ENCODE measurements around the gene DDX31. TPM values are rescaled to one million over a fixed set of nuclear protein-coding genes. Genes with fewer than 3 reads are reported as not detected.

DDX31 gene
- total and polyA plus RNA-seq, 2 experiments from 2014 or later, result 7.3 to 13.1 TPM

DNA sequence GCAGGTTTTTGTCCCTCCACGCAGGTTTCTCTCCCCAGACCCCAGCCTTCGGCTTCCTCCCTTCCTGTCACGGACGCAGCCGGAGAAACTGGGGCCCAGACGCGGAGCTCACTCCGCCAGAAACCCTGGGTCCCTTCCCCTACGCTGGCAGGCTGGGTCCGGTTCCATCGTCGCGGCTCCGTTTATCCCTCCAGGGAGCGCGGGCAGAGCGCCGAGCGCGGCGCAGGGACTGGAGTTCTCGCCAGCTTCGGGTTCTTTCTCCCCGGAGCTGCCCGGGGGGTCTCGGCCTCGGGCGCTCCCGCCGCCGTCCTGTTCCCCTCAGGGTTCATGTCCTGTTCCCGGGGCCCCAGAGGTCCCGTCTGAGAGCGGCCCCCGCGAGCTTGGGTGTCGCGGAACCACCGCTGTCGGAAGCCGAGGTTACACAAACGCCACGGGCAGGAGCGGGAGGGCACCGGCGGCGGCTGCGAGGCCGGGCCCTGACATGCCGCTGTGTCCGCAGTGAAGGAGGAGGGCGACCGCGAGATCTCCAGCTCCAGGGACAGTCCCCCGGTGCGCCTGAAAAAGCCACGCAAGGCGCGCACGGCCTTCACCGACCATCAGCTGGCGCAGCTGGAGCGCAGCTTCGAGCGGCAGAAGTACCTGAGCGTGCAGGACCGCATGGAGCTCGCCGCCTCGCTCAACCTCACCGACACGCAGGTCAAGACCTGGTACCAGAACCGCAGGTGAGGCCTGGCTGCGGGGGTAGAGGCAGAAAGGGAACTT lies 82.8 kb downstream of the DDX31 start:
- Histone ChIP-seq H3K79me2 (no peaks in the 10 kb centered on the region), H3K4me3 (no peak overlapping the region), H3K27ac (no peak overlapping the region), H3K27me3 (peaks cover 99% of the 10 kb centered on the region), H4K20me1 (ENCODE audit: insufficient read depth, poor library complexity, severe bottlenecking) (peaks cover 3% of the 10 kb centered on the region), H3K9me2 (replicated peaks; ENCODE audit: insufficient read depth) (no peaks in the 10 kb centered on the region), H3K4me2 (no peak overlapping the region), H3K36me3 (replicated peaks; ENCODE audit: insufficient read depth, low read depth) (no peaks in the 10 kb centered on the region), H3K4me1 (ENCODE audit: insufficient read depth) (peaks cover 8% of the 10 kb centered on the region), H3K9me3 (ENCODE audit: low read depth) (no peaks in the 10 kb centered on the region), H2AFZ (no peak overlapping the region)
- peak; percentile 87 for TF ChIP-seq EZH2 (IDR thresholded peaks at IDR 0.05; ENCODE audit: borderline replicate concordance)
- TF ChIP-seq, protein P1, sequence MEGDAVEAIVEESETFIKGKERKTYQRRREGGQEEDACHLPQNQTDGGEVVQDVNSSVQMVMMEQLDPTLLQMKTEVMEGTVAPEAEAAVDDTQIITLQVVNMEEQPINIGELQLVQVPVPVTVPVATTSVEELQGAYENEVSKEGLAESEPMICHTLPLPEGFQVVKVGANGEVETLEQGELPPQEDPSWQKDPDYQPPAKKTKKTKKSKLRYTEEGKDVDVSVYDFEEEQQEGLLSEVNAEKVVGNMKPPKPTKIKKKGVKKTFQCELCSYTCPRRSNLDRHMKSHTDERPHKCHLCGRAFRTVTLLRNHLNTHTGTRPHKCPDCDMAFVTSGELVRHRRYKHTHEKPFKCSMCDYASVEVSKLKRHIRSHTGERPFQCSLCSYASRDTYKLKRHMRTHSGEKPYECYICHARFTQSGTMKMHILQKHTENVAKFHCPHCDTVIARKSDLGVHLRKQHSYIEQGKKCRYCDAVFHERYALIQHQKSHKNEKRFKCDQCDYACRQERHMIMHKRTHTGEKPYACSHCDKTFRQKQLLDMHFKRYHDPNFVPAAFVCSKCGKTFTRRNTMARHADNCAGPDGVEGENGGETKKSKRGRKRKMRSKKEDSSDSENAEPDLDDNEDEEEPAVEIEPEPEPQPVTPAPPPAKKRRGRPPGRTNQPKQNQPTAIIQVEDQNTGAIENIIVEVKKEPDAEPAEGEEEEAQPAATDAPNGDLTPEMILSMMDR (IDR thresholded peaks at IDR 0.05; ENCODE audit: poor library complexity), result no peak
- DNase-seq (ENCODE audit: low spot score), result no peak
- WGBS (ENCODE audit: low lambda C conversion rate, missing lambda C conversion rate), result 3% methylated on average over 72 of the region's 74 CpGs

DNA sequence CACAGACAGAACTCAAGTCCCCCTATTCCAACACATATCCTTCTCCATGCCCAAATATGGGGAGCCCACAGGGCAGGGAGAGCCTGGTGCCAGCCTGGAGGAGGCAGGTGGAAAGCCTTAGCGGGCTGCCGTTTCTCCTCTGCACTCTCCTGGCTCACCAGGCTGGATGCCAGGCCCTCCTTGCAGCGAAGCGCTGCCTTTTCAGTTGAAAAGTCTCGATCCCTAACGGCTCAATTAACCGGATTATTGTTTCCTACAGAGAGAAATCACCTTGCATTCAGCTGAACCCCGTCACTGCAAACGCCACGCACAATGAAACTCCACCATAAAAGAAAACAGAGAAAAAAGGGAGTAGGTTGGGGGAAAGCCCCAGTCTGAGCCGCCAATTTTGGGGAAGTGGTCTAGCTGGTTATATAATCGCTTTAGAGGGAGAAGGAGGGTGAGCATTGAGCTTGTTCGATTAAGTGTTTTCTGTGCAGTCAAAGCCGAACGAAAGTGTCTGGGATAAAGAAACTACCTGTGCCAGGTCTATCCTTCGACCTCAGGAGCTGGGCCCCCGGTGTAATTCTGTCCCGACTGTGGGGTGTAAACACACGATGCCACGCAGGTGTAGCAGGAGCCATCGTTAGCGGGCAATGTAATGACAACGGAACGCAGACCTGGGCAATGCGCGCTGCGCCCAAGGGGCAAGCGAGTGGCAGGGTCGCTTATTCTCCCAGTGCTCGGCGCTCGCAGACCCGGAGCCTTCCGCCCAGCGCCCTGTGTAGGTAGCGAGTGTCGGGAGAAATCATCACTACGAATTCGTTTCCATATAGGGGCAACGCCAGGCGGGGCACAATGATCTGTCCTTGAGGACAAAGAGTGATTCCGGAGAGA lies 83.6 kb downstream of the DDX31 start:
- H3K79me2 ChIP-seq, result no peaks in the 10 kb centered on the region
- no peak overlapping the region for H2AFZ ChIP-seq
- peaks cover 97% of the 10 kb centered on the region for H3K27me3 ChIP-seq
- no peaks in the 10 kb centered on the region for H3K9me3 ChIP-seq (ENCODE audit: low read depth)
- H4K20me1 ChIP-seq (ENCODE audit: insufficient read depth, poor library complexity, severe bottlenecking), result peaks cover 3% of the 10 kb centered on the region
- DNase-seq (ENCODE audit: low spot score), result no peak
- TF ChIP-seq EZH2phosphoT487 (IDR thresholded peaks at IDR 0.05; ENCODE audit: low read depth, severe bottlenecking, unreplicated experiment) (peak; percentile 81), EZH2 (IDR thresholded peaks at IDR 0.05; ENCODE audit: borderline replicate concordance) (peak; percentile 2)
- TF ChIP-seq, protein P1 (IDR thresholded peaks at IDR 0.05; ENCODE audit: poor library complexity), result no peak
- H3K4me2 ChIP-seq, result no peak overlapping the region
- WGBS (ENCODE audit: low lambda C conversion rate, missing lambda C conversion rate), result 8% methylated on average over 42 of the region's 42 CpGs
- peaks cover 8% of the 10 kb centered on the region for H3K4me1 ChIP-seq (ENCODE audit: insufficient read depth)
- H3K4me3 ChIP-seq, result no peak overlapping the region
- no peak overlapping the region for H3K27ac ChIP-seq
- no peaks in the 10 kb centered on the region for H3K36me3 ChIP-seq (replicated peaks; ENCODE audit: insufficient read depth, low read depth)
- H3K9me2 ChIP-seq (replicated peaks; ENCODE audit: insufficient read depth), result no peaks in the 10 kb centered on the region

DNA sequence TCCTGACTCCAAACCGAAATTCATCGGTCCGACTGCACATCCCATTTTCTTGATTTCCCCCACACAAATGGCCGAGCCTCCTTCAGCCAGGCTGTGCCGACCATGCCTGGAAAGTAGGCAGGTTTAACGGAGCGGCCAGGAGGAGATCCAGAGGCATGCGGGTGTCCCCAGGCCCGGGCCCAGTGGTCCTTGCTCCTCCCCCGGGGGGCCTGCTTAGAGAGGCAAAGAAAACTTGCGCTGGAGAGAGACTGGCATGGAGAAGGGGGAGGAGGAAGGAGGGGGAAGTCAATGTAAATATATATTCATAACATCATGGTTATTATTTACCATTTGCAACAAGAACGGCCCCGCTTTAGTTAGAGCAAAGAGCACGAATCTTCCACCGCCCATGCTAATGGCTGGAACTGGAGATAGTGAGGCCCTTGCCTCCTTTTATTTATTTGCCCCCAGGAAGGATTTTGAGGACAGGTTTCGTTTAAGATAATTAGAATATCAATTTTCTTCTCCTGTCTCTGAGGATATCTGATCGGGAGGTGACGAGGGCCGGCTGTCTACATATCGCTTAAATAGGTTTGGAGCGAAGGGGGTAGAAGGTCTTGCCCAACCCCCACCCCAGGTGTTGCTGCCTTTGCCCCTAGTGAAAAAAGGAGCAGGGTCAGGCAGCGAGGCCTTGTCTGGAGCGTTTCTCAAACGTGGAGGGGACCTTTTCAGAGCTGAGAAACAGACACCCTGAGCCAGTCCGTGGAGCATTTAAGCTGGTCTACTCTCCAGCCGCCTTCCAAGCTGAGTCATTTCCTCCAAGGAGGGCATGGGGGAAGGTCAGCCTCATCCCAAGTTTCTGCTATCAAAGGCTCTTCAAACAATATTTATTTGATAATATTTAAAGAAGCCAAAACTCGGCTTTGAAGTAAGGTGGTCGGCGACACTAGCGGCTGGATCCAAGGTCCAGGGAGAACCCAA lies 84.9 kb downstream of the DDX31 start:
- Histone ChIP-seq H4K20me1 (ENCODE audit: insufficient read depth, poor library complexity, severe bottlenecking) (peaks cover 3% of the 10 kb centered on the region), H3K36me3 (replicated peaks; ENCODE audit: insufficient read depth, low read depth) (no peaks in the 10 kb centered on the region), H3K4me2 (no peak overlapping the region), H3K27ac (no peak overlapping the region), H3K4me3 (no peak overlapping the region), H2AFZ (no peak overlapping the region), H3K9me3 (ENCODE audit: low read depth) (no peaks in the 10 kb centered on the region), H3K27me3 (peaks cover 97% of the 10 kb centered on the region), H3K4me1 (ENCODE audit: insufficient read depth) (peaks cover 3% of the 10 kb centered on the region), H3K79me2 (no peaks in the 10 kb centered on the region), H3K9me2 (replicated peaks; ENCODE audit: insufficient read depth) (no peaks in the 10 kb centered on the region)
- peak; percentile 47 for TF ChIP-seq EZH2 (IDR thresholded peaks at IDR 0.05; ENCODE audit: borderline replicate concordance)
- peak; percentile 43 for TF ChIP-seq EZH2phosphoT487 (IDR thresholded peaks at IDR 0.05; ENCODE audit: low read depth, severe bottlenecking, unreplicated experiment)
- TF ChIP-seq, protein P1 (IDR thresholded peaks at IDR 0.05; ENCODE audit: poor library complexity), result no peak
- WGBS (ENCODE audit: low lambda C conversion rate, missing lambda C conversion rate), result 17% methylated on average over 30 of the region's 30 CpGs
- no peak for DNase-seq (ENCODE audit: low spot score)

Data from hepatocyte (in vitro differentiated cells).